DND-41 (cell line): ENCODE results near the gene GRK1.

Experiments
- EZH2 ChIP-seq: IDR thresholded peaks from 3 replicates; pipeline ENCODE4 v1.6.1; 2012; ENCODE audit warnings: borderline replicate concordance, low read depth, mild to moderate bottlenecking, moderate library complexity, low read length, inconsistent platforms; ENCODE audit not compliant: severe bottlenecking
- TF ChIP-seq, protein P1 (sequence below): IDR thresholded peaks from 2 replicates; pipeline ENCODE4 v1.5.1; 2012; ENCODE audit warnings: borderline replicate concordance, low read length, moderate library complexity, mild to moderate bottlenecking; ENCODE audit not compliant: poor library complexity, severe bottlenecking; ENCODE audit errors: extremely low read depth

DNA sequence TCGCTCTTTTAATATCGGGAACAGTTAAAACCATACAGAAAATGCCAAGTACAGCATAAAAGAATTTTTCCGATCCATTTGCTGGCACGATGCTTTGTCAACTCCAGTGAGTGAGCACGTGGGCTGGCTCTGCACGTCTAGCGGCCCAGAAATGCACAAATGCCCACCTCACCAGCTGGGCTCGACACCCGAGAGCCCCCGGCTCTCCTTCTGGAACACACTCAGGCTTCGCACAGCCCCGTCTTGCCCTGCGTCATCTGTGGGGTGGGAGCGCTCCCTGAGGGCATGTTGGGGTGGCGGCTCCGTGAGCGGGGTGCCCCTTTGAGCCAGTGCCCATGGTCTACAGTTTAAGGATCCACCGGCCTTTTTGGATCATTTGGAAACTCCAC is 33.5 kb upstream of the GRK1 start:
- TF ChIP-seq, protein P1, sequence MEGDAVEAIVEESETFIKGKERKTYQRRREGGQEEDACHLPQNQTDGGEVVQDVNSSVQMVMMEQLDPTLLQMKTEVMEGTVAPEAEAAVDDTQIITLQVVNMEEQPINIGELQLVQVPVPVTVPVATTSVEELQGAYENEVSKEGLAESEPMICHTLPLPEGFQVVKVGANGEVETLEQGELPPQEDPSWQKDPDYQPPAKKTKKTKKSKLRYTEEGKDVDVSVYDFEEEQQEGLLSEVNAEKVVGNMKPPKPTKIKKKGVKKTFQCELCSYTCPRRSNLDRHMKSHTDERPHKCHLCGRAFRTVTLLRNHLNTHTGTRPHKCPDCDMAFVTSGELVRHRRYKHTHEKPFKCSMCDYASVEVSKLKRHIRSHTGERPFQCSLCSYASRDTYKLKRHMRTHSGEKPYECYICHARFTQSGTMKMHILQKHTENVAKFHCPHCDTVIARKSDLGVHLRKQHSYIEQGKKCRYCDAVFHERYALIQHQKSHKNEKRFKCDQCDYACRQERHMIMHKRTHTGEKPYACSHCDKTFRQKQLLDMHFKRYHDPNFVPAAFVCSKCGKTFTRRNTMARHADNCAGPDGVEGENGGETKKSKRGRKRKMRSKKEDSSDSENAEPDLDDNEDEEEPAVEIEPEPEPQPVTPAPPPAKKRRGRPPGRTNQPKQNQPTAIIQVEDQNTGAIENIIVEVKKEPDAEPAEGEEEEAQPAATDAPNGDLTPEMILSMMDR: no peak
- no peak for TF ChIP-seq EZH2
